Measurements from ENCODE around the gene LDLR.
"Not testable (repeated sequence)": the region's sequence is repeated elsewhere in the genome, so short reads cannot be mapped to it uniquely, and the experiment has no call there.

The LDLR gene

DNA sequence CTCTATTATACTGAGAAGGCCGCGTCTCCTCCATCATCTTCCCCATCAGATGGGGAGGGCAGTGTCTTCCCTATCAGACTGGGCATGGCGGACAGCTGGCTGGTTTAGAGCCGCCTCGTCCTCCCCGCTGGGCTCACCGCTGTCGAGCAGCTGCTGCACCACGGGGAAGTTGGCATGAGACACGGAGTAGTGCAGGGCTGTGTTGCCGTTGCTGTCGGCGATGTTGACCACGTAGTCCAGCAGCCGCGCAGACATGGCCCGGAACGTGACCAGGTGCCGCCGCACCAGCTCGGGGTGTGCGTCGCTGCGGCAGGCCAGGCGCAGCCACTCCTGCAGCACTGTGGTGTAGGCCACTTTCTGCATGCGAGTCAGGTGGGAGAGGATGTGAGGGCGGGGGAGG is 85.1 kb downstream of the LDLR start:
- DNase-seq (ENCODE audit: low spot score) = no peak

- no peak for DNase-seq (ENCODE audit: low spot score)
These were observed 86.7 kb downstream of the LDLR start for GRCh38 chr19:11175920-11176319.

DNA sequence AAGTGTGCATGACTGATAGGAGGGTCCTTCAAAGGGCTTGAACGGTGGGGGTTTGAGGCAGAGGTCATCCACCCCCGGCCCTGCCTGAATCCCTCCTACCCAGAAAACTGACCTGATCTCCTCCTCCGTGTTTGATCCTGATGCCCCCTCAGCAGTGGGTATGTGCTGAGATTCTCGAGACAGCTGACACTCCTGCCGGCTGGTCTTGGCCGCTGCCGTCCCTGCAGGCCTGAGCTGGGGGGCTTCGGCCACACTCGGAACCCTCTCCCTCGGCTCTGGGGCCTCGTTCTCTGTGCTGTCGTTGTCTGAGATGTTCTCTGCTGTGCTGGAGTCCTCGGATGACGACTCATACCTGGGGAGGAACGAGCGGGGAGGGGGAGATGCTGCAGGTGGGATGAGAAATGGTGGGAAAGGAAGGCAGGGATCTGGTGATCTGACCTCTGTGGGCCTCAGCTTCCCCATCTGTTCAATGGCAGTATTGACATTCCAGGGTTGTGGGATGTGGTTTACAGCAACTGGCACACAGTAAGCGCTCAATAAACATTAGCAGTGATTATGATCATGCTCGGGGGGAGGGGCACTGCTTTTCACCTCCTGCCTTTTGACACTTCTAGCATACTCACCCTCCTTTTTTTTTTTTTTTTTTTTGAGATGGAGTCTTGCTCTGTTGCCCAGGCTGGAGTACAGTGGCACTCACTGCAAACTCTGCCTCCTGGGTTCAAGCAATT is 87.4 kb downstream of the LDLR start:
- no peak for DNase-seq (ENCODE audit: low spot score)

DNA sequence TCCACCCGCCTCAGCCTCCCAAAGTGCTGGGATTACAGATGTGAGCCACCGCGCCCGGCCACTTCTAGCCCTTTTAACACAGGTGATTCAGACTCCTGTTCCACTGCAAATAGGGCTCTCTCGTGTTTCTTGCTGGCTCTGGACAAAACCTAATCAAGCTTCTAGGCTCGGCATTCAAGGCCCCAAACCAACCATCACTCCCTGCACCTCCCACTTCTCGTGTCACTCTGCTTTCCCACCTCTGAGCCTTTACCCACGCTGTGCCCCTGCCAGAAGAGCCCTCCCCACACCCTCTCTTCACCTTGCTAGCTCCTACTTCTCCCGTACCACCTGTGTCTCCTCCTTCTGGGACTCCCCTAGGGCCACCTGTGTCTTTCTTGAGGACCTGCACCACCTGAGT is 88.3 kb downstream of the LDLR start:
- no peak for DNase-seq (ENCODE audit: low spot score)

DNA sequence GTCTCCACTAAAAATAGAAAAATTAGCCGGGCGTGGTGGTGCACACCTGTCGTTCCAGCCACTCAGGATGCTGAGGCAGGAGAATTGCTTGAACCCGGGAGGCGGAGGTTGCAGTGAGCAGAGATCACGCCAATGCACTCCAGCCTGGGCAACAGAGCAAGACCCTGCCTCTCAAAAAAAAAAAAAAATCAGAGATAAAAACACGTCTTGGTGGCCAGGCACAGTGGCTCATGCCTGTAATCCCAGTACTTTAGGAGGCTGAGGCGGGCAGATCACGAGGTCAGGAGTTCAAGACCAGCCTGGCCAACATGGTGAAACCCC is 89.8 kb downstream of the LDLR start:
- not testable (repeated sequence) for DNase-seq (ENCODE audit: low spot score)

GRCh38 chr19:11179716-11180297 is 90.5 kb downstream of the LDLR start:
- DNase-seq (ENCODE audit: low spot score) = peak; percentile 19

DNA sequence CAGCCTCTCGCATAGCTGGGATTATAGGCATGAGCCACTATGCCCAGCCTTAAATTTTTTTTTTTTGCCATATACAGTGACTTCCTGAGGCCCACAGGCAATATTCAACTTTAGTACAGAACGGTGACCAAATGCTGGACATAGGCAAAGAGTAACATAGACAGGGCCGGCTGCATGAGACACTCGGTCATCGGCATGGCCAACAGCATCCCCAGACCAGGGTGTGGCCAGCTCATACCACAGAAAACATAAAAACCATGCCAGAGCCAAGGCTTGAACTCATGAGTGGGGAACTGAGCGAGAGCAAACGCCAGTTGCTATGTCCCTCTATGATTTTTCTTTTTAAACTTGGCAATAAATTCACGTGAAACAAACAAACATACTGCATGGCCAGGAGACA is 91.1 kb downstream of the LDLR start:
- no peak for DNase-seq (ENCODE audit: low spot score)

- DNase-seq (ENCODE audit: low spot score) = not testable (repeated sequence)
These were observed 91.7 kb downstream of the LDLR start for GRCh38 chr19:11180975-11181374.

- no peak for DNase-seq (ENCODE audit: low spot score)
These were observed 92.2 kb downstream of the LDLR start for GRCh38 chr19:11181488-11181887.
